Pancreas (tissue), 10 donors: ENCODE measurements around the gene KRTAP4-16. TPM values are rescaled to one million over a fixed set of nuclear protein-coding genes. Genes with fewer than 3 reads are reported as not detected.
"Not testable (repeated sequence)": the region's sequence is repeated elsewhere in the genome, so short reads cannot be mapped to it uniquely, and the experiment has no call there.

ENCODE experiments used
- ATAC-seq, 4 donors: fragments of 200-7000 bp; cut with Tn5 transposase; one replicate each; pipeline versions ENCODE4 v1.8.0 to v1.9.1; 2020; ENCODE audit warnings: mild to moderate bottlenecking in 4 of 4, moderate library complexity in 4 of 4
- DNase-seq, 6 donors: peaks; one replicate each; pipeline ENCODE4 v3.0.0-alpha.2; 2020
- FAIRE-seq: peaks from 2 replicates; lab custom pipeline; 2012; peaks lifted over from hg19 to GRCh38; lab: Jason Lieb, UNC
- H3K27ac ChIP-seq, 4 donors: fragments of 200-600 bp; sonication (generic); 1 replicate in 3 of 4; 2 replicates in 1 of 4; pipeline versions ENCODE4 v1.5.0 to v1.8.0; 2020
- H3K27me3 ChIP-seq, 4 donors: fragments of 200-600 bp; one replicate each; pipeline ENCODE4 v1.8.0; 2021
- H3K36me3 ChIP-seq, 3 donors: fragments of 200-600 bp; sonication (generic) in 1 of 3; one replicate each; pipeline versions ENCODE4 v1.5.0 to v1.8.0; 2020 to 2021
- H3K4me1 ChIP-seq, 3 donors: fragments of 200-600 bp; one replicate each; pipeline ENCODE4 v1.8.0; 2021
- H3K4me3 ChIP-seq, 4 donors: fragments of 200-600 bp; sonication (generic) in 2 of 4; one replicate each; pipeline versions ENCODE4 v1.5.0 to v1.8.0; 2020 to 2021
- H3K9me3 ChIP-seq, 4 donors: fragments of 200-600 bp; one replicate each; pipeline ENCODE4 v1.8.0; 2021
- WGBS, 2 donors: extraction: QIAGEN DNeasy Blood & Tissue Kit; methylation state at CpG; one replicate each; pipeline ENCODE4 v1.1.7; 2013; 5-methylcytosine and 5-hydroxymethylcytosine counted together
- intact Hi-C, 3 donors: fragments of 100-400 bp; cut with DNase I; formaldehyde crosslinking; loops; one replicate each; pipeline versions ENCODE4 v1.11.1 to v1.14.2; 2022
- polyA plus RNA-seq, 2 donors: library from polyadenylated mRNA; stranded (reverse); fragments of 200-250 nt; gene quantifications; one replicate each; pipeline ENCODE4 v1.2.3, GENCODE V29; 2013
- total RNA-seq, 6 donors: library from RNA; stranded (reverse); fragmentation: NEBNext Ultra II Directional in 4 of 6; extraction: Animal tissue kit (Norgen Biotek cat#: 25700) in 4 of 6; gene quantifications; one replicate each; pipeline versions ENCODE4 v1.2.1 to v1.2.4, GENCODE V29; 2021 to 2023
- TF ChIP-seq, protein P1 (sequence below), 4 donors: fragments of 200-600 bp; sonication (generic) in 3 of 4; IDR thresholded peaks; one replicate each; pipeline versions ENCODE4 v1.5.0 to v1.8.0; 2021; ENCODE audit warnings: antibody characterized with exemption in 4 of 4
- donor health status: healthy with polysubstance abuse.
- donor health status: DM: no; HTN: no; CAD: no; lungs with moderate emphysema.
- donor health status: DM: no; HTN: no; CAD: no.
- donor health status: control.
- donor health status: control.
- donor health status: Bipolar disorder and iron deficiency.
- donor health status: DM: yes; HTN: yes; CAD: no.
- donor health status: DM: no; HTN: no; CAD: no.
- donor health status: DM: no; HTN: no; CAD: no.
- donor health status: DM: yes; HTN: yes; CAD: no.

Gene KRTAP4-16
- total and polyA plus RNA-seq, 8 donors = not detected

DNA sequence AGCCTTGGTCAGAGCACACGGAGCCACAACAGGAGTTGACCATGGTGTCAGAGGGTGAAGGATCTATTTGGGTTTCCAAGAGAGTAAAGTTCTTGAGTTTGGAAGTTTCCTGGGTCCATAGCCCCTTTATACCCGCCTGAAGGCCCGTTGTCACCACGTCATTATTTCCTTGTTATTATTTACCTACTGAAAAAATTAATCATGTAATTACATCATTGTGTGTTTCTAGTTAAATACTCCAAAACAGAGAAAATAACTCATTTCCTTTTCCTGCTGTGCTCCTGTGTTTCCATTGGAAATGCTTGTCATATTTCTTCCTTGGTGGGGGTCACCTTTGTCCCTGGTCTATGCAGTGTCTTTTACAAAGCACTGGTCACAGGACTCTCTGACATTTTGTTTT, 4.0 kb downstream of the KRTAP4-16 start, which contains the start of gene KRTAP4-8:
TSS of gene KRTAP4-8 (minus strand) at position 101 of the 400 bp plus-strand sequence. CDS start at position 43, 58 bp downstream.
- FAIRE-seq = no peak
- Histone ChIP-seq H3K36me3 (no peaks in the 10 kb centered on the region), H3K27ac (no peak within 1 kb of the TSS), H3K4me3 (no peak within 1 kb of the TSS), H3K9me3 (no peaks in the 10 kb centered on the region), H3K4me1 (no peaks in the 10 kb centered on the region), H3K27me3 (no peaks in the 10 kb centered on the region)
- intact Hi-C loops = no loop called here
- TF ChIP-seq, protein P1, sequence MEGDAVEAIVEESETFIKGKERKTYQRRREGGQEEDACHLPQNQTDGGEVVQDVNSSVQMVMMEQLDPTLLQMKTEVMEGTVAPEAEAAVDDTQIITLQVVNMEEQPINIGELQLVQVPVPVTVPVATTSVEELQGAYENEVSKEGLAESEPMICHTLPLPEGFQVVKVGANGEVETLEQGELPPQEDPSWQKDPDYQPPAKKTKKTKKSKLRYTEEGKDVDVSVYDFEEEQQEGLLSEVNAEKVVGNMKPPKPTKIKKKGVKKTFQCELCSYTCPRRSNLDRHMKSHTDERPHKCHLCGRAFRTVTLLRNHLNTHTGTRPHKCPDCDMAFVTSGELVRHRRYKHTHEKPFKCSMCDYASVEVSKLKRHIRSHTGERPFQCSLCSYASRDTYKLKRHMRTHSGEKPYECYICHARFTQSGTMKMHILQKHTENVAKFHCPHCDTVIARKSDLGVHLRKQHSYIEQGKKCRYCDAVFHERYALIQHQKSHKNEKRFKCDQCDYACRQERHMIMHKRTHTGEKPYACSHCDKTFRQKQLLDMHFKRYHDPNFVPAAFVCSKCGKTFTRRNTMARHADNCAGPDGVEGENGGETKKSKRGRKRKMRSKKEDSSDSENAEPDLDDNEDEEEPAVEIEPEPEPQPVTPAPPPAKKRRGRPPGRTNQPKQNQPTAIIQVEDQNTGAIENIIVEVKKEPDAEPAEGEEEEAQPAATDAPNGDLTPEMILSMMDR (IDR thresholded peaks at IDR 0.05) = no peak
- ATAC-seq = no peak
- WGBS, 2 donors = 24 to 28% methylated on average over 4 of the region's 4 CpGs
- DNase-seq = no peak

DNA sequence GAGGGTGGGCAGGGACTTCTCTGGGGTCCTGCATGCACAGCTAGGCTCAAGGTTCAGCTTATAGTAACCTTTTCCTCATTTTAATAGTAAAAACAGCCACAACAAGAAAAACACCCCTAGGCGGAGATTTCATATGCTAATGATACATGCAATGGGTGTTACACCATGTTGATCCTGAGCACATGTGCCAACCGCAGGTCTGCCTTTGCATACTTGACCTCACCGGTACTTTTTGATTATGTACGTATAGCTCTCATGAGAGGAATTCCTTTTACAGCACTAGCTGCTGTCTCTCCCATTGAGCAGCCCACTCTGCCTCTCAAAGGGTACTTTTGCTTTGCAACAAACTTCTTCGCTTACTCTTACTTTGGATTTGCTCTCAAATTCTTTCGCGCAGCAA, 6.0 kb downstream of the KRTAP4-16 start:
- H3K4me3 ChIP-seq = no peak overlapping the region
- no peaks in the 10 kb centered on the region for H3K27me3 ChIP-seq
- no peaks in the 10 kb centered on the region for H3K9me3 ChIP-seq
- no peaks in the 10 kb centered on the region for H3K4me1 ChIP-seq
- intact Hi-C loops = no loop called here
- TF ChIP-seq, protein P1 (IDR thresholded peaks at IDR 0.05) = no peak
- DNase-seq (no peak), FAIRE-seq (no peak), ATAC-seq (no peak)
- no peaks in the 10 kb centered on the region for H3K36me3 ChIP-seq
- WGBS, 2 donors = 72 to 81% methylated on average over 7 of the region's 7 CpGs
- no peak overlapping the region for H3K27ac ChIP-seq

DNA sequence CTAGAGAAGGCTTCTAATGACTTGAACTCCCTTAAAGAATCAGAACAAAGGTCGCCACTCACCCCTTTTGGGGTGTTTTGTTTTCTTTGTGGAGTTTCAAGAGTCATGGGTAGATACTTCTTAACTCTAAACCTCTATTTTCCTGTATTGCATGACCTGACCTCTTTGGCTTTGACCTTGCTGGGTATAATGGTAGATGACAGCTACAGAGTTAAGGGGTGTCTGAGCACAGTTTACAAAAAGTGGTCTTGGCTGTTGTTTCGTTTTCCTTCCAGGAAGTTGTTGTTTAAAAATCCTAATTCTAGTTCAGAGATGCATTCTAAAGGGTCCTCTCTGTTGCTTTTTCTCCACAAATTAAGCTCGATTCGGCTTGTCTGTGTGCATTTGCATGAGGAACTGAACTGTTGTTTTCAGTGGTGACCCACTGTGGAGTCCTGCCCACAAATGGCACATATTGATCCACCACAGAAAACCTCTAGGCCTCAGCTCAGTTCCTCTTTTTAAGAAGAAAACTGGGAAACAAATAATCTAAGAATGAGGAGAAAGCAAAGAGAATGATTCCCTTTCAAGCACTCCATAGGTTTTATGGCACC, 13.2 kb downstream of the KRTAP4-16 start:
- H3K27me3 ChIP-seq, ATAC-seq, H3K9me3 ChIP-seq, H3K4me1 ChIP-seq, H3K27ac ChIP-seq, FAIRE-seq, DNase-seq, H3K4me3 ChIP-seq, intact Hi-C loops, H3K36me3 ChIP-seq: not testable (repeated sequence)
- WGBS, 2 donors = 60 to 65% methylated on average over 4 of the region's 4 CpGs

DNA sequence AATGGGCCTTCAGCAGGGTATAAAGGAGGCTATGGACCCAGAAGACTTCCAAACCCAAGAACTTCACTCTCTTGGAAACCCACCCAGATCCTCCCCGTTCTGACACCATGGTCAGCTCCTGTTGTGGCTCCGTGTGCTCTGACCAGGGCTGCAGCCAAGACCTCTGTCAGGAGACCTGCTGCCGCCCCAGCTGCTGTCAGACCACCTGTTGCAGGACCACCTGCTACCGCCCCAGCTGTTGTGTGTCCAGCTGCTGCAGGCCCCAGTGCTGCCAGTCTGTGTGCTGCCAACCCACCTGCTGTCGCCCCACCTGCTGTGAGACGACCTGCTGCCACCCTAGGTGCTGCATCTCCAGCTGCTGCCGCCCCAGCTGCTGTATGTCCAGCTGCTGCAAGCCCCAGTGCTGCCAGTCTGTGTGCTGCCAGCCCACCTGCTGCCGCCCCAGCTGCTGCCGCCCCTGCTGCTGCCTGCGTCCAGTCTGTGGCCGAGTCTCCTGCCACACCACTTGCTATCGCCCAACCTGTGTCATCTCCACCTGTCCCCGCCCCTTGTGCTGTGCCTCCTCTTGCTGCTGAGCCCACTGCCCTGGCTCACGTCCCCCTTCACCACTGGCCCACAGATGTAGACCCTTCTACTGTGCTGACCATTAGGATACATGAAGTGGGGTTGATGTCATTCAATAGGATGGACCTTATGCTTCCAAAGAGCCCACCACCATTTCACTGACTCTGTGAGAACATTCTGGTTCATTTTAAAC, 17.7 kb downstream of the KRTAP4-16 start, which contains the start of gene KRTAP4-7:
TSS of gene KRTAP4-7 (plus strand) at position 51 of the 757 bp plus-strand sequence. CDS start at position 108, 57 bp downstream.
- H3K9me3 ChIP-seq, H3K4me3 ChIP-seq, H3K27ac ChIP-seq, DNase-seq, ATAC-seq, H3K27me3 ChIP-seq, FAIRE-seq, H3K4me1 ChIP-seq, H3K36me3 ChIP-seq, intact Hi-C loops: not testable (repeated sequence)
- WGBS, 2 donors = 59 to 64% methylated on average over 9 to 14 of the region's 14 CpGs

DNA sequence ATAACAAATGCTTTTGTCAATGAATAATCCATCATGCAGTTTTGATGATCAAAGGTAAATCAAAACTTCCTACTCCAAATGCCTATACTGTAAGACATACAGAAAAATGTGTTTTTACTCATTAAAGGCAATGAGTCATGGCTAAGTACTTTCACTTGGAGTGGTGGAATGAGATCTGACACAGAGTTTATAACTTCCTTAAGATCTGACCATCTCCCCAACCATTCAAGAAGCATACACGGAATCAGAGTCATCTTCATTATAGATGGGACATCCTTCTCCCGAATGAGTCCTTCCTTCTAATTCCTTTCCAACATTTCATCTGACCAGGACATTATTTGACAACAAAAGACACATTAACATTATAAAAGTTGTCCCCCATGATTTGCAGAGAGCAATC, 18.6 kb downstream of the KRTAP4-16 start:
- H3K27ac ChIP-seq, FAIRE-seq, H3K4me1 ChIP-seq, H3K36me3 ChIP-seq, intact Hi-C loops, ATAC-seq, H3K9me3 ChIP-seq, H3K4me3 ChIP-seq, H3K27me3 ChIP-seq, DNase-seq: not testable (repeated sequence)
- 45 to 56% methylated on average over 2 of the region's 2 CpGs for WGBS, 2 donors

DNA sequence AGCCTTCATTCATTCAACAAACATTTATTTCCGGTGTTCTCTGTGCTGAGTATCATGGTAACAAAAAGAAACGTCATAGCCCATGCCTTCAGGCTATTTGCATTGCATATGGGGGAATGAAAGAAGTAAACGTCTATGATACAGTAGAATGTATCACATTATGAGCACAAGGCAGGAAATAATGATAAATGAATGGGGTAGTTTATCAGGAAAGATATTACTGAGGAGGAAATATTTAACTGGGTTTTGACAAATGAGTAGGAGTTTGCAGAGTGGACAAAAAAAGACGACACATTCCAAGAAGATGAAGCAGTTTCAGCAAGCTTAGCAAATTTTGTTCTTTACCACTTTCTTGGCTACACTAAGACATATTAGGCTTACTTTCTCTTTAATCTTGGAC, 19.4 kb downstream of the KRTAP4-16 start:
- Histone ChIP-seq H3K36me3 (no peaks in the 10 kb centered on the region), H3K27ac (no peak overlapping the region), H3K4me3 (no peak overlapping the region), H3K4me1 (no peaks in the 10 kb centered on the region), H3K27me3 (no peaks in the 10 kb centered on the region), H3K9me3 (no peaks in the 10 kb centered on the region)
- ATAC-seq = no peak
- TF ChIP-seq, protein P1 (IDR thresholded peaks at IDR 0.05) = no peak
- no peak for FAIRE-seq
- intact Hi-C loops = no loop called here
- 37 to 40% methylated on average over 4 of the region's 4 CpGs for WGBS, 2 donors
- no peak for DNase-seq
